HG03097 (cell line): ENCODE results near the gene ZBTB6.
A peak's percentile ranks its signal among the peaks of the same experiment; 100 is the strongest.
"Not testable (repeated sequence)": the region's sequence is repeated elsewhere in the genome, so short reads cannot be mapped to it uniquely, and the experiment has no call there.

Experiments used
- ATAC-seq: cut with Tn5 transposase; IDR thresholded peaks from one replicate; pipeline ENCODE4 v1.9.1; 2021; ENCODE audit not compliant: unreplicated experiment, low FRiP score

Gene ZBTB6

GRCh38 chr9:122929796-122930354, 16.8 kb upstream of the ZBTB6 start:
- ATAC-seq, result no peak

- no peak for ATAC-seq
These were observed 10.8 kb upstream of the ZBTB6 start for GRCh38 chr9:122923947-122924346.

GRCh38 chr9:122922713-122923112, 9.6 kb upstream of the ZBTB6 start:
- no peak for ATAC-seq

GRCh38 chr9:122918310-122918709, 5.2 kb upstream of the ZBTB6 start:
- no peak for ATAC-seq

GRCh38 chr9:122912671-122912963, 506 bp downstream of the ZBTB6 start:
- no peak for ATAC-seq

- not testable (repeated sequence) for ATAC-seq
These were observed 7.0 kb downstream of the ZBTB6 start for GRCh38 chr9:122906122-122906521.

- peak; percentile 92 for ATAC-seq
These were observed 8.1 kb downstream of the ZBTB6 start, which contains the start of gene RC3H2 for GRCh38 chr9:122904823-122905710. Gene RC3H2 (minus strand): TSS chr9:122905359. CDS start chr9:122897509, 7,850 bp downstream.

GRCh38 chr9:122904466-122904822, 8.7 kb downstream of the ZBTB6 start:
- ATAC-seq, result peak; percentile 19

GRCh38 chr9:122900791-122901190, 12.3 kb downstream of the ZBTB6 start:
- no peak for ATAC-seq

GRCh38 chr9:122897969-122898368, 15.2 kb downstream of the ZBTB6 start:
- no peak for ATAC-seq

- ATAC-seq, result no peak
These were observed 24.6 kb downstream of the ZBTB6 start for GRCh38 chr9:122888480-122888879.

- ATAC-seq, result no peak
These were observed 30.0 kb downstream of the ZBTB6 start for GRCh38 chr9:122883125-122883524.

GRCh38 chr9:122879443-122879842, 33.7 kb downstream of the ZBTB6 start:
- ATAC-seq, result no peak

- ATAC-seq, result no peak
These were observed 37.6 kb downstream of the ZBTB6 start for GRCh38 chr9:122875523-122875922.

GRCh38 chr9:122867276-122867675, 45.8 kb downstream of the ZBTB6 start:
- ATAC-seq, result not testable (repeated sequence)

- ATAC-seq, result no peak
These were observed 47.0 kb downstream of the ZBTB6 start for GRCh38 chr9:122866079-122866478.

- ATAC-seq, result no peak
These were observed 47.8 kb downstream of the ZBTB6 start for GRCh38 chr9:122865300-122865699.

GRCh38 chr9:122863407-122863806, 49.7 kb downstream of the ZBTB6 start:
- ATAC-seq, result no peak

- no peak for ATAC-seq
These were observed 52.6 kb downstream of the ZBTB6 start for GRCh38 chr9:122860319-122861142.
